K562 (cell line): ENCODE data around the gene UBE2M. TPM values are rescaled to one million over a fixed set of nuclear protein-coding genes. Genes with fewer than 3 reads are reported as not detected.

Source experiments
- BHLHE40 ChIP-seq: IDR thresholded peaks from 2 replicates; pipeline ENCODE4 v1.6.1; 2011; ENCODE audit warnings: low read length, improper control_type of control experiment
- ETV5 ChIP-seq: sonication (generic); formaldehyde crosslinking; IDR thresholded peaks from 2 replicates; pipeline ENCODE4 v1.4.0; 2020; ENCODE audit warnings: low read depth, mild to moderate bottlenecking, missing genetic modification reagents
- GABPB2 ChIP-seq: fragments of 250-450 bp; sonication (Bioruptor Pico); conservative IDR thresholded peaks from 2 replicates; pipeline ENCODE4 v1.5.1; 2021; ENCODE audit warnings: mild to moderate bottlenecking
- HNRNPK ChIP-seq: fragments of 200-400 bp; formaldehyde crosslinking; IDR thresholded peaks from one replicate; pipeline ENCODE4 v1.6.1; 2018; ENCODE audit warnings: mild to moderate bottlenecking, low read depth, low read length; ENCODE audit not compliant: poor library complexity, severe bottlenecking
- KLF1 ChIP-seq: fragments of 450-650 bp; IDR thresholded peaks from 2 replicates; pipeline ENCODE4 v1.6.1; 2016; ENCODE audit warnings: missing genetic modification characterization, missing compliant biosample characterization
- MGA ChIP-seq: fragments of 450-650 bp; IDR thresholded peaks from 2 replicates; pipeline ENCODE4 v1.6.1; 2016; ENCODE audit warnings: mild to moderate bottlenecking, moderate library complexity
- MLLT1 ChIP-seq, 2 experiments: fragments of 450-650 bp; IDR thresholded peaks; 2 replicates each; pipeline ENCODE4 v1.6.1; 2016
- NCOA1 ChIP-seq: fragments of 450-650 bp; IDR thresholded peaks from 2 replicates; pipeline ENCODE4 v1.6.1; 2016; ENCODE audit warnings: low read depth
- NFE2 ChIP-seq: IDR thresholded peaks from 2 replicates; pipeline ENCODE4 v1.6.1; 2014; ENCODE audit warnings: antibody characterized with exemption, low read depth
- NFYB ChIP-seq: IDR thresholded peaks from 2 replicates; pipeline ENCODE4 v1.6.1; 2011; ENCODE audit warnings: mild to moderate bottlenecking, moderate library complexity; ENCODE audit not compliant: insufficient read length; ENCODE audit errors: extremely low read depth
- RFX5 ChIP-seq: IDR thresholded peaks from 2 replicates; pipeline ENCODE4 v1.6.1; 2011; ENCODE audit warnings: low read depth, mild to moderate bottlenecking, improper control_type of control experiment, low read length
- SMARCC2 ChIP-seq: fragments of 450-650 bp; IDR thresholded peaks from 2 replicates; pipeline ENCODE4 v1.6.1; 2017; ENCODE audit warnings: antibody characterized with exemption, moderate library complexity, mild to moderate bottlenecking, low read depth
- SRSF9 ChIP-seq: fragments of 200-400 bp; formaldehyde crosslinking; IDR thresholded peaks from 2 replicates; pipeline ENCODE4 v1.6.1; 2017; ENCODE audit warnings: low read depth, low read length, borderline replicate concordance
- ZBTB7A ChIP-seq: IDR thresholded peaks from 2 replicates; pipeline ENCODE4 v1.6.1; 2011; ENCODE audit warnings: low read depth, mild to moderate bottlenecking, low read length, moderate library complexity, borderline replicate concordance; ENCODE audit not compliant: control insufficient read depth
- ZNF174 ChIP-seq: fragments of 250-450 bp; sonication (Bioruptor Pico); IDR thresholded peaks from 2 replicates; pipeline ENCODE4 v1.4.0; 2020; ENCODE audit warnings: mild to moderate bottlenecking
- ZNF263 ChIP-seq: sonication (generic); formaldehyde crosslinking; IDR thresholded peaks from 2 replicates; pipeline ENCODE4 v1.8.0; 2022; ENCODE audit warnings: mild to moderate bottlenecking, missing genetic modification reagents, borderline replicate concordance
- ZNF717 ChIP-seq: fragments of 250-450 bp; sonication (Bioruptor Pico); IDR thresholded peaks from 2 replicates; pipeline ENCODE4 v1.5.0; 2021
- polyA plus RNA-seq, 8 experiments: library from polyadenylated mRNA; depleted of rRNA in 4 of 8; stranded (reverse) in 5 of 8; unstranded in 3 of 8; fragments of >200 nt; fragmentation: Nextera tagmentation in 2 of 8; fragmentation: Illumina TruSeq in 1 of 8; extraction: Ambion mirVana in 2 of 8; extraction: Trizol in 1 of 8; gene quantifications; 2 replicates each; pipeline versions ENCODE4 v1.2.1 to v1.2.3, GENCODE V29; 2011 to 2014; ENCODE audit warnings: inconsistent platforms in 1 of 8, missing spikeins in 1 of 8
- total RNA-seq, 7 experiments: library from RNA; depleted of rRNA in 6 of 7; stranded (reverse); fragments of >200 nt in 6 of 7; fragmentation: Illumina TruSeq in 2 of 7; extraction: Trizol in 2 of 7; gene quantifications; 2 replicates each; pipeline versions ENCODE4 v1.2.1 to v1.2.3, GENCODE V29; 2011 to 2021; ENCODE audit warnings: low replicate concordance in 1 of 7

UBE2M gene
- total and polyA plus RNA-seq, 9 of the 15 experiments (the other 6 are each of a cell fraction or from before 2014, with no cell fraction given) = 0.92 to 163 (median 85.7) TPM

- no peak for TF ChIP-seq MGA
- no peak for TF ChIP-seq KLF1 (tag)
- TF ChIP-seq GABPB2 (CRISPR knock-in tag) = no peak
- no peak for TF ChIP-seq SRSF9
- TF ChIP-seq ZNF717 (CRISPR knock-in tag) = no peak
- no peak for TF ChIP-seq ZNF174
- TF ChIP-seq ZNF263 = no peak
- TF ChIP-seq NCOA1 = 0 out of 2 replicates have a peak, but pooled peaks have one; percentile 44
- peak in 1 of 2 experiments; percentile 84; a peak in 2 of 4 replicates for TF ChIP-seq MLLT1 (IDR thresholded peaks at IDR 0.05)
- TF ChIP-seq ZBTB7A = peak; percentile 57; the same call in 1 of the 2 replicates
- no peak for TF ChIP-seq HNRNPK
- 0 out of 2 replicates have a peak, but pooled peaks have one; percentile 46 for TF ChIP-seq ETV5
- no peak for TF ChIP-seq NFYB
- TF ChIP-seq BHLHE40 = peak; percentile 64
- no peak for TF ChIP-seq NFE2
- no peak for TF ChIP-seq RFX5
- no peak for TF ChIP-seq SMARCC2
Measured at GRCh38 chr19:58558066-58558622, at the start of gene UBE2M (continued).
